HCT116 (cell line): ENCODE results near the gene EMC10.
"Not testable (repeated sequence)": the region's sequence is repeated elsewhere in the genome, so short reads cannot be mapped to it uniquely, and the experiment has no call there.

Experiments used
- CTCF ChIP-seq, 3 experiments: fragments of 200-600 bp in 1 of 3; sonication (generic) in 1 of 3; IDR thresholded peaks in 2 of 3; conservative IDR thresholded peaks in 1 of 3; 2 replicates each; pipeline ENCODE4 v1.5.1; 2012 to 2017; ENCODE audit warnings: low read depth in 2 of 3, low read length in 2 of 3, antibody characterized with exemption in 1 of 3, borderline replicate concordance in 1 of 3, control low read depth in 1 of 3, mild to moderate bottlenecking in 1 of 3, mixed read lengths in 1 of 3, mixed run types in 1 of 3, moderate library complexity in 1 of 3; ENCODE audit not compliant: insufficient read depth in 1 of 3
- POLR2A ChIP-seq: IDR thresholded peaks from 2 replicates; pipeline ENCODE4 v1.7.0; 2011; ENCODE audit warnings: borderline replicate concordance; ENCODE audit not compliant: insufficient read depth, insufficient read length; ENCODE audit errors: extremely low read depth
- REST ChIP-seq: IDR thresholded peaks from 2 replicates; pipeline ENCODE4 v1.6.1; 2012; ENCODE audit warnings: low read depth

- not testable (repeated sequence) for TF ChIP-seq CTCF (IDR thresholded peaks at IDR 0.05 in 2 of 3, conservative IDR thresholded peaks at IDR 0.05 in 1 of 3; ENCODE audit: borderline replicate concordance in 1 of 3, insufficient read depth in 1 of 3, low read depth in 2 of 3, low read length in 2 of 3); POLR2A; REST
Measured at GRCh38 chr19:50473336-50473735, 3.0 kb upstream of the EMC10 start.
